GM12875 (cell line): Measurements from ENCODE around the gene SLC2A6.

Source experiments
- H3K4me3 ChIP-seq: one replicate; pipeline ENCODE4 v1.5.1; 2011; ENCODE audit warnings: low read depth, low read length, control low read depth
- CTCF ChIP-seq: IDR thresholded peaks from 2 replicates; pipeline ENCODE4 v1.5.1; 2011; ENCODE audit warnings: low read depth, mild to moderate bottlenecking, control low read depth, inconsistent platforms, low read length, moderate library complexity, borderline replicate concordance; ENCODE audit not compliant: insufficient read depth

The SLC2A6 gene

DNA sequence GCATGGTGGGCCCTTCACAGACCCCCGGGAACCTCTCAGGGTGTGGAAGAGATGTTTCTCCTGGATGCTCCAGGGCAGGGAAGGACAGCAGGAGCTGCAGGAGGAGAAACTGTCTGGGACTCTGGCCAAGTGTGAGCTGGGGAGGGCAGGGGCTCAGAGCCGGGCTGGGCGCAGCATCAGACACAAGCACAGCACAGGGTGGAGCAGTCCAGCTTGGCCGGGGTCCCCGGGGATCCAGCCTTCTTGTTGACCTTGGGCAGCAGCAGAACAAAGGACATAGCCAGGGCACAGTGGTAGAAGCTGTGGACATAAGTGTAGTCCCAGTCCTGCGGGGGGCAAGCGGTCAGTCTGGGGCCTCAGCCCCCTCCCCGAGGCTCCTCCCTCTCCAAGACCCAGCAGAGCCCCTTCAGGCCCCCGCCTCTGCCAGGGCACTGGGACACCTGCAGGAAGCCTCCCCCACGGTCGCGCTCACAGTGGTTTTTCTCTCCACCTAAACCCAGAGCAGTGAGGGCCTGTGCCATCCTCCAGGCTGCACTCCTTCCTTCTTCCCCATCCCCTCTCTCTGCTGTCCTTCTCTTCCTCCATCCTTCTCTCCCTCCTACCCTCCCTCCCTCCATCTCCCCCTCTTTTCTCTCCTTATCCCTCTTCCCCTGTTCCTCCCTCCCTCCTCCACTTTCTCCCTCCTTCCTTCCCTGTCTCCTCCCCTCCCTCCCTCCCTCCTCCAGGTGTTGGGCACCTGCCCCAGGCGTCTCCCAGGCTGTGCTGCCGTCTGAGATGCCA lies 35.8 kb upstream of the SLC2A6 start:
- no peak for TF ChIP-seq CTCF
- H3K4me3 ChIP-seq: no peak overlapping the region

- H3K4me3 ChIP-seq: no peak overlapping the region
- no peak for TF ChIP-seq CTCF
These were observed 34.6 kb upstream of the SLC2A6 start for GRCh38 chr9:133513214-133514100.

- TF ChIP-seq CTCF: no peak
- no peak overlapping the region for H3K4me3 ChIP-seq
These were observed 33.6 kb upstream of the SLC2A6 start for GRCh38 chr9:133512253-133513213.

GRCh38 chr9:133511607-133512006 lies 32.7 kb upstream of the SLC2A6 start:
- H3K4me3 ChIP-seq: no peak overlapping the region
- no peak for TF ChIP-seq CTCF

DNA sequence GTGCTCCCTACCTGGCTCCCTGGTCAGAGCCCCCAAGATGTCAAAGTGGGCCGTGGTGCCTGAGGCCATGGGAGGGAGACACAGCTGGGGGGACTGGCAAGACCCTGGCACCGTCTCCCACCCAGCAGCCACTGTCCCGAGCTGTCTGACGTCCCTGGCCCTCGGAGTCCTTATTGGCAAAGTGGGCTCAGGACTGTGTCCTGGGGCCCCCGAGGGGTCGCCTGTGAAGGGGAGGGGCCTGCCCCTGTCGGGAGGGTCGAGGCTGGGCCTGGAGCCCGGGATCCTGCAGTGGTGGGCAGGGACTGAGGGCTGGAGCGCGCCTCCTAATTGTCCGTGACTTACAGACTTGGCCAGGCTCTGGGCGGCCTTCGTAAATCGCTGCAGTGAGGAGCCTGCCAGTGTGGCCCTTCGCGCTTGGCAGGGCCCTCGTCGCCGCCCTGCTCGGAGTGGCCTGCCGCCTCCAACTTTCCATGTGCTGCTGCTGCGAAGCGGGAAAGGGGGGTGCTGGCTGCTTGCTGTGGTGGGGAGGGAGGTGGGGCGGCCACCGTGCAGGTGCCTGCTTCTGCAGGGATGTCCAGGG lies 32.1 kb upstream of the SLC2A6 start:
- no peak overlapping the region for H3K4me3 ChIP-seq
- no peak for TF ChIP-seq CTCF
